Measurements from ENCODE around the gene UST. TPM values are rescaled to one million over a fixed set of nuclear protein-coding genes. Genes with fewer than 3 reads are reported as not detected.

UST gene
- total RNA-seq, 2 experiments from 2014 or later, result 1.9 to 3.7 TPM

DNA sequence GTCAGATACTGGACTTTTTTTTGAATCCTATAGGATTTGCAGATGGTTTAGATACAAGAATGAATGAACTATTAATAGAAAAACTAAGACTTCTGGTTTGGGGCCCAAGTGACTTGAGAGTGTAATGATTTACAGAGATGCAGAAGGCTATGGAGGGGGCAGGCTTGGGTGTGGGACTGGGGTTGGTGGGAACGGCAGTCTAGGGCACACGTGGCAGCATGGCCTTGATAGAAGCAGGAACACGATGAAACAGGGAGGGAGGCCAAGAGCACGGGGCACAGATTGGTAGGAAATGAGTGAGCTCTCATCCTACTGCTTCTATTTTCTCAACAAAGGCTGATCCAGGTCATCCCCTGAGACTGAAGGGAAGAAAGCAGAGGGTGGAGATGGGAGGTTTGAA, 3.4 kb upstream of the UST start:
- no peak overlapping the region for H3K27ac ChIP-seq (ENCODE audit: low read depth in 1 of 2, low read length in 2 of 2)
- H3K4me3 Mint-ChIP-seq, result no peak overlapping the region
- ATAC-seq (ENCODE audit: poor library complexity) (no peak), DNase-seq (no peak)
- H3K36me3 Mint-ChIP-seq (ENCODE audit: low read depth), result peaks cover 5% of the 10 kb centered on the region
- intact Hi-C loops (cut with DNase I, micrococcal nuclease), result no loop called here
- H3K9me3 Mint-ChIP-seq, result no peaks in the 10 kb centered on the region
- POLR2A ChIA-PET, result no interaction called here
- peaks cover 16% of the 10 kb centered on the region for H3K4me1 Mint-ChIP-seq (ENCODE audit: low read depth)
- H3K36me3 ChIP-seq (ENCODE audit: insufficient read depth, low read length), result no peaks in the 10 kb centered on the region
- peaks cover 0 to 4% of the 10 kb centered on the region in 2 experiments for H3K9me3 ChIP-seq (ENCODE audit: control insufficient read depth in 1 of 2, insufficient read depth in 1 of 2, low read length in 2 of 2)
- H3K4me3 ChIP-seq (ENCODE audit: low read length), result no peak overlapping the region
- TF ChIP-seq, protein P1, sequence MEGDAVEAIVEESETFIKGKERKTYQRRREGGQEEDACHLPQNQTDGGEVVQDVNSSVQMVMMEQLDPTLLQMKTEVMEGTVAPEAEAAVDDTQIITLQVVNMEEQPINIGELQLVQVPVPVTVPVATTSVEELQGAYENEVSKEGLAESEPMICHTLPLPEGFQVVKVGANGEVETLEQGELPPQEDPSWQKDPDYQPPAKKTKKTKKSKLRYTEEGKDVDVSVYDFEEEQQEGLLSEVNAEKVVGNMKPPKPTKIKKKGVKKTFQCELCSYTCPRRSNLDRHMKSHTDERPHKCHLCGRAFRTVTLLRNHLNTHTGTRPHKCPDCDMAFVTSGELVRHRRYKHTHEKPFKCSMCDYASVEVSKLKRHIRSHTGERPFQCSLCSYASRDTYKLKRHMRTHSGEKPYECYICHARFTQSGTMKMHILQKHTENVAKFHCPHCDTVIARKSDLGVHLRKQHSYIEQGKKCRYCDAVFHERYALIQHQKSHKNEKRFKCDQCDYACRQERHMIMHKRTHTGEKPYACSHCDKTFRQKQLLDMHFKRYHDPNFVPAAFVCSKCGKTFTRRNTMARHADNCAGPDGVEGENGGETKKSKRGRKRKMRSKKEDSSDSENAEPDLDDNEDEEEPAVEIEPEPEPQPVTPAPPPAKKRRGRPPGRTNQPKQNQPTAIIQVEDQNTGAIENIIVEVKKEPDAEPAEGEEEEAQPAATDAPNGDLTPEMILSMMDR (IDR thresholded peaks at IDR 0.05), result no peak
- peaks cover 23% of the 10 kb centered on the region for H3K4me1 ChIP-seq (ENCODE audit: insufficient read depth, low read length)
- H3K27ac Mint-ChIP-seq, result no peak overlapping the region
- peaks cover 0 to 12% of the 10 kb centered on the region in 2 experiments for H3K27me3 ChIP-seq (ENCODE audit: control insufficient read depth in 1 of 2, insufficient read depth in 2 of 2, low read length in 2 of 2)
- peaks cover 22% of the 10 kb centered on the region for H3K27me3 Mint-ChIP-seq
- CTCF ChIA-PET, result no interaction called here

DNA sequence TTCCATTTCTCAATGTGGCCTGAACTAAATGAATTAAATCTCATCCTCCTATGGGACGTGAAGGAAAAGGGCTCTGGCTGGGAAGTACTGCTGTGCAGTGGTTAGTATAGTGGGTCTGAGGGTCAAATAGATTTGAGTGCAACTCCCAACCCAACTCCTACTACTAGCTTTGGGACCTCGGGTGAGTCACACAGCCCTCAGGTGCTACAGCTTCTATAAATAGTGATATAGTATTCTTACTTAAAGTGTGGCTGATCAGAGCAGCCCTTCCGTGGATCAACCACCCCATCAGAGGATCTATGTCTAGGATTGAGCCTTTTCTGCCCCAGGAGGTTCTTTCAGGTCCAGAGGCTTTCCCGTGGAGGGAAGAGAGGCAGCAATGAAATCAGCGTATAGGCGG, 904 bp upstream of the UST start:
- H3K9me3 Mint-ChIP-seq, result no peaks in the 10 kb centered on the region
- no peaks in the 10 kb centered on the region for H3K36me3 ChIP-seq (ENCODE audit: insufficient read depth, low read length)
- H3K27ac ChIP-seq (ENCODE audit: low read depth in 1 of 2, low read length in 2 of 2), result peak overlapping the region in 1 of 2 donors; percentile 37
- no peak for ATAC-seq (ENCODE audit: poor library complexity)
- H3K27me3 Mint-ChIP-seq, result peaks cover 32% of the 10 kb centered on the region
- DNase-seq, result peak in 1 of 14 experiments; percentile 10
- CTCF ChIA-PET, result no interaction called here
- TF ChIP-seq, protein P1 (IDR thresholded peaks at IDR 0.05), result no peak
- H3K4me1 Mint-ChIP-seq (ENCODE audit: low read depth), result peaks cover 36% of the 10 kb centered on the region
- peak overlapping the region; percentile 64 for H3K4me3 ChIP-seq (ENCODE audit: low read length)
- peaks cover 31% of the 10 kb centered on the region for H3K4me1 ChIP-seq (ENCODE audit: insufficient read depth, low read length)
- intact Hi-C loops (cut with DNase I, micrococcal nuclease), result loop anchor here (1.0 to 5.0 kb wide), 3 partner anchors 15 to 202 kb away; no protein-coding TSS in a partner anchor
- peaks cover 0 to 12% of the 10 kb centered on the region in 2 experiments for H3K27me3 ChIP-seq (ENCODE audit: control insufficient read depth in 1 of 2, insufficient read depth in 2 of 2, low read length in 2 of 2)
- peaks cover 0 to 5% of the 10 kb centered on the region in 2 experiments for H3K9me3 ChIP-seq (ENCODE audit: control insufficient read depth in 1 of 2, insufficient read depth in 1 of 2, low read length in 2 of 2)
- H3K27ac Mint-ChIP-seq, result peak overlapping the region; percentile 88
- H3K4me3 Mint-ChIP-seq, result peak overlapping the region; percentile 99
- peaks cover 5% of the 10 kb centered on the region for H3K36me3 Mint-ChIP-seq (ENCODE audit: low read depth)
- POLR2A ChIA-PET, result no interaction called here

DNA sequence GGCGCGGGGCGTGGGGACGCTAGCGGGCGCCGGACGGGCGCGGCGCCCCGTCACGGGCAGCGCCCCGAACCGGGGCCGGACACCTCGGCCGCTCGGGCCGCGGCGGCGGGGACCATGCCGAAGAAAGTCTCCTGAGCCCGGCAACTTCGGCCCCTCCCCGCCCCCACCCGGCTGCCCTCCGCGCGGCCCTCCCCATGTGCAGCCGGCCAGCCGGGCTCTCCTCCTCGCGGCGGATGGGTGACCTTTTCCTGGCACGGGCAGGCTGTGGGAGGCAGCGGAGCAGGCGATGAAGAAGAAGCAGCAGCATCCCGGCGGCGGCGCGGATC, 278 bp downstream of the UST start:
- Histone ChIP-seq H3K9me3 (ENCODE audit: control insufficient read depth in 1 of 2, insufficient read depth in 1 of 2, low read length in 2 of 2) (peaks cover 0 to 5% of the 10 kb centered on the region in 2 experiments), H3K27me3 (ENCODE audit: control insufficient read depth in 1 of 2, insufficient read depth in 2 of 2, low read length in 2 of 2) (peaks cover 0 to 12% of the 10 kb centered on the region in 2 experiments), H3K4me3 (ENCODE audit: low read length) (peak overlapping the region; percentile 64), H3K4me1 (ENCODE audit: insufficient read depth, low read length) (peaks cover 31% of the 10 kb centered on the region), H3K36me3 (ENCODE audit: insufficient read depth, low read length) (no peaks in the 10 kb centered on the region), H3K27ac (ENCODE audit: low read depth in 1 of 2, low read length in 2 of 2) (peak overlapping the region; percentile 29 to 51)
- DNase-seq (peak in 4 of 14 experiments; percentile 10 to 53 (median 24)), ATAC-seq (ENCODE audit: poor library complexity) (peak; percentile 16)
- peaks cover 5% of the 10 kb centered on the region for H3K36me3 Mint-ChIP-seq (ENCODE audit: low read depth)
- CTCF ChIA-PET, result interaction anchor here (1.3 to 1.8 kb wide), 2 partner anchors 10 to 14 kb away, joined by 5 to 10 read pairs; no protein-coding TSS in a partner anchor
- peaks cover 32% of the 10 kb centered on the region for H3K27me3 Mint-ChIP-seq
- no peak overlapping the region for H3K27ac Mint-ChIP-seq
- H3K4me3 Mint-ChIP-seq, result peak overlapping the region; percentile 83
- TF ChIP-seq, protein P1 (IDR thresholded peaks at IDR 0.05), result no peak
- H3K4me1 Mint-ChIP-seq (ENCODE audit: low read depth), result peaks cover 36% of the 10 kb centered on the region
- intact Hi-C loops (cut with DNase I, micrococcal nuclease), result loop anchor here in 1 of 2 experiments (2.0 to 5.0 kb wide), 2 partner anchors 14 to 85 kb away; no protein-coding TSS in a partner anchor
- H3K9me3 Mint-ChIP-seq, result no peaks in the 10 kb centered on the region
- POLR2A ChIA-PET, result interaction anchor here (2.3 to 3.1 kb wide), 4 partner anchors 11 to 34 kb away, joined by 10 to 22 read pairs (median 12); no protein-coding TSS in a partner anchor

Data from CD4-positive, alpha-beta T cell (primary cell).